Activated B cell treated with CpG ODN at 0.5 μM for 24 hours (primary cell): ENCODE data around the gene EGFL7. TPM values are rescaled to one million over a fixed set of nuclear protein-coding genes. Genes with fewer than 3 reads are reported as not detected.

Experiments used
- ATAC-seq: fragments of 200-7000 bp; cut with Tn5 transposase; one replicate; pipeline ENCODE4 v1.10.0; 2021; ENCODE audit warnings: low read depth, mild to moderate bottlenecking, moderate library complexity
- CTCF ChIA-PET: fragments of 350-600 bp; sonication (Branson Sonifier 250); formaldehyde crosslinking; loops from one replicate; lab custom pipeline; 2021; ENCODE audit warnings: antibody characterized with exemption; lab: Charles Lee
- POLR2A ChIA-PET: fragments of 350-600 bp; sonication (Branson Sonifier 250); formaldehyde crosslinking; loops from one replicate; lab custom pipeline; 2021; ENCODE audit warnings: antibody characterized with exemption; lab: Charles Lee
- DNase-seq: peaks from one replicate; pipeline ENCODE4 v3.0.0; 2022
- H3K27ac Mint-ChIP-seq: one replicate; pipeline ENCODE4 v1.8.0; 2020; ENCODE audit warnings: mixed read lengths
- H3K27me3 Mint-ChIP-seq: one replicate; pipeline ENCODE4 v1.8.0; 2021; ENCODE audit warnings: mixed read lengths
- H3K36me3 Mint-ChIP-seq: one replicate; pipeline ENCODE4 v1.8.0; 2021; ENCODE audit warnings: low read depth, mixed read lengths
- H3K4me1 Mint-ChIP-seq: one replicate; pipeline ENCODE4 v1.8.0; 2021; ENCODE audit warnings: mixed read lengths
- H3K4me3 Mint-ChIP-seq: one replicate; pipeline ENCODE4 v1.8.0; 2020; ENCODE audit warnings: mild to moderate bottlenecking, mixed read lengths
- H3K9me3 Mint-ChIP-seq: one replicate; pipeline ENCODE4 v1.8.0; 2020; ENCODE audit warnings: mixed read lengths
- intact Hi-C: fragments of 100-400 bp; cut with micrococcal nuclease; formaldehyde crosslinking; loops from one replicate; pipeline ENCODE4 v1.15.1; 2024
- total RNA-seq: library from RNA; stranded (reverse); gene quantifications from 2 replicates; pipeline ENCODE4 v1.2.3, GENCODE V29; 2022
- TF ChIP-seq, protein P1 (sequence below): fragments of 200-600 bp; IDR thresholded peaks from one replicate; pipeline ENCODE4 v1.8.0; 2022; ENCODE audit warnings: antibody characterized with exemption, mild to moderate bottlenecking

EGFL7 gene
- total RNA-seq, 1 donor from 2014 or later: not detected

GRCh38 chr9:136675477-136676296, 13.0 kb downstream of the EGFL7 start:
- ATAC-seq: no peak

DNA sequence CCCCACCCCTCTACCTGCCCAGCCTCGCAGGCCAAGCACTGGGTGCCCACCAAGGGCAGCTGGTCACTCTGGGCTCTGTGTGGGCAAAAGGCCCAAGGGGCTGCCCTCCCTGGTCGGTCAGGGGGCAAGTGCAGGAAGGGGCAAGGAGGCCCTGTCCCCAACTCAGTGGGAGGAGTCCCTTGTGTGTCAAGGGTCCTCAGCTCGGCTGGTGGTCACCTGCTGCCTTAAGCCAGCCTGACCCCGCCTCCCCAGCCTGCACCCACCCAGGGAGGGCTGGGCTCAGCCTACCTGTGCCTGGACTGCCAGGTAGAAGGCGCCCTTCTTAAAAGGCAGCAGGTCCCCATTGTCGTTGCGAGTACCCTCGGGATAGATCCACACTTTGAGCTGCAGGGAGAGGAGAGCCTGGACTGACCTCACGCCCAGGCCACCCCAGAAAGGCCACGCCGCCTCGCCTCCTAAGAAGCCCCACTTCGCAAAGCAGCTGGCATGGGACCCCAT, 13.6 kb downstream of the EGFL7 start:
- ATAC-seq: no peak
- CTCF ChIA-PET: interaction anchor here (0.8 kb wide), 1 partner anchor 9 kb away, joined by 3 read pairs; no protein-coding TSS in a partner anchor
- intact Hi-C loops: no loop called here
- TF ChIP-seq, protein P1, sequence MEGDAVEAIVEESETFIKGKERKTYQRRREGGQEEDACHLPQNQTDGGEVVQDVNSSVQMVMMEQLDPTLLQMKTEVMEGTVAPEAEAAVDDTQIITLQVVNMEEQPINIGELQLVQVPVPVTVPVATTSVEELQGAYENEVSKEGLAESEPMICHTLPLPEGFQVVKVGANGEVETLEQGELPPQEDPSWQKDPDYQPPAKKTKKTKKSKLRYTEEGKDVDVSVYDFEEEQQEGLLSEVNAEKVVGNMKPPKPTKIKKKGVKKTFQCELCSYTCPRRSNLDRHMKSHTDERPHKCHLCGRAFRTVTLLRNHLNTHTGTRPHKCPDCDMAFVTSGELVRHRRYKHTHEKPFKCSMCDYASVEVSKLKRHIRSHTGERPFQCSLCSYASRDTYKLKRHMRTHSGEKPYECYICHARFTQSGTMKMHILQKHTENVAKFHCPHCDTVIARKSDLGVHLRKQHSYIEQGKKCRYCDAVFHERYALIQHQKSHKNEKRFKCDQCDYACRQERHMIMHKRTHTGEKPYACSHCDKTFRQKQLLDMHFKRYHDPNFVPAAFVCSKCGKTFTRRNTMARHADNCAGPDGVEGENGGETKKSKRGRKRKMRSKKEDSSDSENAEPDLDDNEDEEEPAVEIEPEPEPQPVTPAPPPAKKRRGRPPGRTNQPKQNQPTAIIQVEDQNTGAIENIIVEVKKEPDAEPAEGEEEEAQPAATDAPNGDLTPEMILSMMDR: no peak
- POLR2A ChIA-PET: no interaction called here
- H3K27ac Mint-ChIP-seq: no peak overlapping the region
- no peak for DNase-seq
- no peaks in the 10 kb centered on the region for H3K9me3 Mint-ChIP-seq
- no peak overlapping the region for H3K4me3 Mint-ChIP-seq
- no peaks in the 10 kb centered on the region for H3K27me3 Mint-ChIP-seq
- H3K36me3 Mint-ChIP-seq: peaks cover 16% of the 10 kb centered on the region
- H3K4me1 Mint-ChIP-seq: peaks cover 2% of the 10 kb centered on the region

More at GRCh38 chr9:136675477-136676296, 13.0 kb downstream of the EGFL7 start:
- ChIA-PET CTCF (no interaction called here), POLR2A (no interaction called here)
- DNase-seq: no peak
- Mint-ChIP-seq H3K27me3 (no peaks in the 10 kb centered on the region), H3K4me3 (no peak overlapping the region), H3K27ac (no peak overlapping the region), H3K9me3 (no peaks in the 10 kb centered on the region), H3K4me1 (peaks cover 2% of the 10 kb centered on the region), H3K36me3 (peaks cover 16% of the 10 kb centered on the region)
- TF ChIP-seq, protein P1: no peak
- intact Hi-C loops: no loop called here

DNA sequence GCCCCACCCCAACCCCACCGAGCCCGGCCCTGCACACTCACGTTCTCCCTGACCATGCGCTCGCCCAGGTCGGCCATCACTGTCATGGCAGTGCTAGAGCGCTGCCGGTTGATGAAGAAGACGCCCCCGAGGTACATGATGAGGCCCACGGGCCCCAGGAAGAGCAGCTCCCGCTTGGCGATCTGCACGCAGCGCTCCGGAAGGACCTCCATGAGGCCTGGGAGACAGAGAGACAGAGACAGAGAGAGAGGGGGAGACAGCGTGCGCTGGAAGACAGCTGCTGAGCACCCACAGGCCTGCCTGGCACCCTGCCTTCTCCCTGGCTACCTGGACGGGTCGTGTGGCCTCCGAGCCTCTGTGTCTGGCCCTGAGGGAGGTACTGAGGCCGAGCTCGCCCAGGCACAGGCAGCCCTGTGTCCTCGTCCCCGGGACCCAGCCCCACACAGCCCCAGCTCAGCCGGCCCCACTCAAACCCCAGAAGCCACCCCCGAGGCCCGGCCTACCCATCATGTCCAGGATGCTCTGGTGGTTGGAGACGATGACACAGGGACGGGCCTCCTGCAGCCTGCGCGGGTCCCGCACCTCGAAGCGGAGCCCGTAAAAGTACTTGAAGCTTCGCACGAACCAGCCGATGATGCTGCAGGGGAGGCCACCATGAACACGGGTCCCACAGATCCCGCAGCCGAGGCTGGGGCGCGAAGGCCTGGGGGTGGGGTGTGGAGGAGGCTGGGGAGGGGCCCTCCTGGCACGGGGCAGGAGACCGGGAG, 14.4 kb downstream of the EGFL7 start:
- Mint-ChIP-seq H3K4me1 (peaks cover 2% of the 10 kb centered on the region), H3K36me3 (peaks cover 16% of the 10 kb centered on the region), H3K27me3 (no peaks in the 10 kb centered on the region), H3K27ac (no peak overlapping the region), H3K4me3 (no peak overlapping the region), H3K9me3 (no peaks in the 10 kb centered on the region)
- ATAC-seq (no peak), DNase-seq (no peak)
- ChIA-PET POLR2A (interaction anchor here (0.6 kb wide), 1 partner anchor 474 kb away, joined by 3 read pairs; no protein-coding TSS in a partner anchor), CTCF (interaction anchor here (0.8 kb wide), 1 partner anchor 10 kb away, joined by 3 read pairs; no protein-coding TSS in a partner anchor)
- intact Hi-C loops: no loop called here
- TF ChIP-seq, protein P1: no peak

DNA sequence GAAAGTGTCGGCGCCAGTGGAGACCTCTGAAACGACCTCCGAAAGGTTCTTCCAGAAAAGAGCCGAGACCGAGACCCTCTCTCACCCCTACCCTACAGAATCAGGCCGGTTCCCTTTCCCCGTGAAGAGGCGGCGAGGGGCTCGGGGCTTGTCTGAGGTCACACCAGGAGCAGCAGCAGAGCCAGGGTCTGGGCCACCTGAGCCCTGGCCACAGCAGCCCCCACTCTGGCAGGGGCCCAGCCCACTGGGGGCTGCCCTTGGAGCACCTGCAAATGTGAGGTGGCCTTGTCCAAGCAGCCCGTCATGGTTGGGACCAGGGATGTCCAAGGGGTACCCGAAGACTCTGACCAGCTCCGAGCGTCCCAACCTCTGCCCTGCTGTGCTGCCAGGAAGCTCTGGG, 15.3 kb downstream of the EGFL7 start:
- Mint-ChIP-seq H3K27ac (no peak overlapping the region), H3K27me3 (no peaks in the 10 kb centered on the region), H3K36me3 (peaks cover 16% of the 10 kb centered on the region), H3K9me3 (no peaks in the 10 kb centered on the region), H3K4me1 (peaks cover 2% of the 10 kb centered on the region), H3K4me3 (no peak overlapping the region)
- intact Hi-C loops: no loop called here
- TF ChIP-seq, protein P1: no peak
- ChIA-PET POLR2A (no interaction called here), CTCF (no interaction called here)
- ATAC-seq (no peak), DNase-seq (no peak)

GRCh38 chr9:136678624-136679023, 15.9 kb downstream of the EGFL7 start:
- intact Hi-C loops: no loop called here
- H3K4me3 Mint-ChIP-seq: no peak overlapping the region
- TF ChIP-seq, protein P1: no peak

More at GRCh38 chr9:136678624-136679023, 15.9 kb downstream of the EGFL7 start:
- H3K27ac Mint-ChIP-seq: no peak overlapping the region
- CTCF ChIA-PET: no interaction called here
- H3K36me3 Mint-ChIP-seq: peaks cover 15% of the 10 kb centered on the region
- POLR2A ChIA-PET: no interaction called here
- peaks cover 2% of the 10 kb centered on the region for H3K4me1 Mint-ChIP-seq
- DNase-seq (no peak), ATAC-seq (no peak)
- H3K27me3 Mint-ChIP-seq: no peaks in the 10 kb centered on the region
- no peaks in the 10 kb centered on the region for H3K9me3 Mint-ChIP-seq
